Ovary (tissue), 3 donors: ENCODE measurements around the gene SMG6.

Experiments used
- EP300 ChIP-seq: sonication (generic); formaldehyde crosslinking; IDR thresholded peaks from one replicate; pipeline ENCODE4 v1.6.1; 2017; ENCODE audit warnings: antibody characterized with exemption
- POLR2A ChIP-seq: fragments of 450-650 bp; IDR thresholded peaks from one replicate; pipeline ENCODE4 v1.6.1; 2017; ENCODE audit warnings: antibody characterized with exemption, mild to moderate bottlenecking, moderate library complexity
- TF ChIP-seq, protein P1 (sequence below), 3 donors: fragments of 450-650 bp in 2 of 3; fragments of 200-600 bp in 1 of 3; IDR thresholded peaks; one replicate each; pipeline versions ENCODE4 v1.5.1 to v1.8.0; 2016 to 2022; ENCODE audit warnings: antibody characterized with exemption in 3 of 3, mild to moderate bottlenecking in 1 of 3
- donor health status: DM: no; HTN: no; CAD: no.

DNA sequence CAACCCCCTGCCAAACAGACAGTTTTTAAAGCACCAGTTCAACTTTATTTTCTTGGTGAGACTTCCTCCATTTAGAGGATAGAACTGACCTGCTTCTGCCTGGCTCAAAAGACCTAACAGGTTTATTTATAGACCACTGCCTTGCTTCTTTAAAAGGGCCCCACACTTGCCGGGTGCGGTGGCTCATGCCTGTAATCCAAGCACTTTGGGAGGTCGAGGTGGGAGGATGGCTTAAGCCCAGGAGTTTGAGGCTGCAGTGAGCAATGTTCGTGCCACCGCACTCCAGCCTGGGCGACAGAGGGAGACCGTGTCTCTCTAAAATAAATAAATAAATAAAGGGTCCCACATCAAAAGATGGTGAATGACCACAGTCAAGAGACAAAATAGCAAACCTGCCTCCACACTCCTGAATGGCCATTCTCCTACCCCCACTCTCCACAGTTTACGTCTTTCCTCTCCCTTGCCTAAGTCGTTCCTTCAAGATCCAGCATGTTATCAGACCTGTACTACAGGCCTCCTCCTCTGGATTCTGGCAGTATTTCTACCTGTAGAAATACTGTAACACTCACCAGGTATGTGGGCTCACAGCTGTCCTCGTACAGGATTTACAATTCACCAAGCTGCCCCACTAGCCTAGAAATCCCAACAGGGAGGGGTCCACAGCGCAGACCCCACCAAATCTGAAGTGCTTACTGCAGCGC, 95.6 kb downstream of the SMG6 start:
- TF ChIP-seq, protein P1, sequence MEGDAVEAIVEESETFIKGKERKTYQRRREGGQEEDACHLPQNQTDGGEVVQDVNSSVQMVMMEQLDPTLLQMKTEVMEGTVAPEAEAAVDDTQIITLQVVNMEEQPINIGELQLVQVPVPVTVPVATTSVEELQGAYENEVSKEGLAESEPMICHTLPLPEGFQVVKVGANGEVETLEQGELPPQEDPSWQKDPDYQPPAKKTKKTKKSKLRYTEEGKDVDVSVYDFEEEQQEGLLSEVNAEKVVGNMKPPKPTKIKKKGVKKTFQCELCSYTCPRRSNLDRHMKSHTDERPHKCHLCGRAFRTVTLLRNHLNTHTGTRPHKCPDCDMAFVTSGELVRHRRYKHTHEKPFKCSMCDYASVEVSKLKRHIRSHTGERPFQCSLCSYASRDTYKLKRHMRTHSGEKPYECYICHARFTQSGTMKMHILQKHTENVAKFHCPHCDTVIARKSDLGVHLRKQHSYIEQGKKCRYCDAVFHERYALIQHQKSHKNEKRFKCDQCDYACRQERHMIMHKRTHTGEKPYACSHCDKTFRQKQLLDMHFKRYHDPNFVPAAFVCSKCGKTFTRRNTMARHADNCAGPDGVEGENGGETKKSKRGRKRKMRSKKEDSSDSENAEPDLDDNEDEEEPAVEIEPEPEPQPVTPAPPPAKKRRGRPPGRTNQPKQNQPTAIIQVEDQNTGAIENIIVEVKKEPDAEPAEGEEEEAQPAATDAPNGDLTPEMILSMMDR (IDR thresholded peaks at IDR 0.05): no peak
- TF ChIP-seq POLR2A (no peak), EP300 (no peak)
